NB4 (cell line): ENCODE data around the gene SLC2A3.

Experiments used
- DNase-seq: peaks from one replicate; pipeline ENCODE4 v3.0.0; 2010; ENCODE audit warnings: low read depth
- H3K4me3 ChIP-seq: one replicate; pipeline ENCODE4 v1.5.1; 2011; ENCODE audit warnings: mild to moderate bottlenecking, low read depth, low read length, moderate library complexity
- CTCF ChIP-seq: IDR thresholded peaks from one replicate; pipeline ENCODE4 v1.5.1; 2012; ENCODE audit warnings: low read depth, low read length
- MYC ChIP-seq: IDR thresholded peaks from 2 replicates; pipeline ENCODE4 v1.6.1; 2011; ENCODE audit warnings: low read depth, low read length
- POLR2A ChIP-seq: IDR thresholded peaks from 2 replicates; pipeline ENCODE4 v1.6.1; 2011; ENCODE audit warnings: mild to moderate bottlenecking; ENCODE audit not compliant: insufficient read length; ENCODE audit errors: extremely low read depth
- TF ChIP-seq, protein P1 (sequence below): IDR thresholded peaks from 2 replicates; pipeline ENCODE4 v1.6.1; 2011; ENCODE audit warnings: low read depth, low read length

SLC2A3 gene

GRCh38 chr12:7879246-7879645 lies 56.7 kb downstream of the SLC2A3 start:
- TF ChIP-seq MYC, result no peak
- no peak for TF ChIP-seq CTCF
- no peak for TF ChIP-seq POLR2A
- TF ChIP-seq, protein P1, sequence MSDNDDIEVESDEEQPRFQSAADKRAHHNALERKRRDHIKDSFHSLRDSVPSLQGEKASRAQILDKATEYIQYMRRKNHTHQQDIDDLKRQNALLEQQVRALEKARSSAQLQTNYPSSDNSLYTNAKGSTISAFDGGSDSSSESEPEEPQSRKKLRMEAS, result no peak
- H3K4me3 ChIP-seq, result no peak overlapping the region
- no peak for DNase-seq

- TF ChIP-seq CTCF, result no peak
- no peak for TF ChIP-seq POLR2A
- TF ChIP-seq, protein P1, result no peak
- no peak for TF ChIP-seq MYC
- no peak for DNase-seq
- H3K4me3 ChIP-seq, result no peak overlapping the region
Measured at GRCh38 chr12:7877420-7877819, 58.6 kb downstream of the SLC2A3 start.

DNA sequence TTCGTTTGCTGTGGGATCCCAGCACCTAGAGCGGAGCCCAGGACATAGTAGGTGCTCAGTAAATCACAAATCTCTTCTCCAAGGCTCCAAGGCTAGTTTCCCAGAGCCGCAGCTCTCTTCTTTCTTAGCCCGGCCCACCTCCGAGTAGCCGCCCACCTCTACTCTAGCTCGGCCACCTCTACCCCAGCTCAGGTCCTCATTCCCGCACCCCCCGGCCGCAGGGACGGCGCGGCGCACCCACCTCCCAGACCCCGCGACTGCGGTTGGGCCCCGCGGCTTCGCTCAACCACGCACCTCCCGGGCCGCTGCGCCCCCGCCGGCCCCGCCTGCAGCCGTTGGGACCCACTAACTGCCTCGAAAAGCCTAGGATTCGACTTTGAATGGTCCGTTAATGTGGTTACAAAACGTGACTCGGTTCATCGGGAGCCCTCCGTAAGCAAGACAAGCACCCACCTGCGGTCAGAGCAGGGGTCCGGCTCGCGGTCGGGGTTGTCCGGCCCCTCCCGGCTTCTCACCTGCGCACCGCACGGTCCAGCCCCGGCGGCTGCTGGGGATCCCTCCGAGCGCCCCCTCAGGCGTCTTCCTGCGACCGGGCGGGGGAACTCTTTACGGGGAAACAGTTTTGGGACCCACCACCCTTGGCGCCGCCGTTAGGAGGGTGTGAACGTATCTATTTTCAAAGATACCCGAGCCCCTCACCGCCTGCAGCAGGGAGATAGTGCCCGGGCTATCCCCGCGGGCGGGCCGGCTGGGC lies 63.2 kb downstream of the SLC2A3 start, which contains the start of gene SLC2A14:
TSS of gene SLC2A14 (minus strand) at position 350 of the 754 bp plus-strand sequence. CDS start 3,035 bp downstream, outside the sequence.
- DNase-seq, result no peak
- no peak for TF ChIP-seq CTCF
- TF ChIP-seq MYC, result no peak
- no peak for TF ChIP-seq POLR2A
- TF ChIP-seq, protein P1, result no peak

DNA sequence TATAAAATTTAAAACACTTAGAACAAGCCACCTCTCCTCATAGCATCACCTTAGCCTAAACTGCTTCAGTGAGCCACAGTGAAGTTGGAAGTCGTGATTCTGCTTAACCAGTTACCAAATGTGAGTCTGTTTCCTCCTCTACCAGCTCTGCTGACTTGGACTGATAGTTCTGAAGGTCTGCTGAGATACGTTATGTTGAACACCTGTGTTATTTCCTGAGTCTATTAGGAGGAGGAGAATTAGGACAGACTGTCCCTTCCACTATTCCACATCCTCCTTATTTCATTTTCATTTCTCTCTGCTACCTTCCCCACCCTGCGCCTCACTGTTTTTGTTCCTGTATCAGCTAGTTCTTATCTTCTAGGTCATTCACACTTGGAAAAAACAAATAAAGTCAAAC lies 65.7 kb downstream of the SLC2A3 start:
- H3K4me3 ChIP-seq, result no peak overlapping the region
- no peak for DNase-seq
- TF ChIP-seq MYC (no peak), CTCF (no peak), POLR2A (no peak)
- TF ChIP-seq, protein P1, result no peak

More for the DNA sequence above, 63.2 kb downstream of the SLC2A3 start, which contains the start of gene SLC2A14:
- H3K4me3 ChIP-seq, result no peak within 1 kb of the TSS
